Stimulated activated CD8-positive, alpha-beta memory T cell treated with anti-CD3 and anti-CD28 coated beads, Interleukin-15, amount 100 ng/mL, for 1 hour (primary cell): Measurements from ENCODE around the gene PATJ.
"Not testable (repeated sequence)": the region's sequence is repeated elsewhere in the genome, so short reads cannot be mapped to it uniquely, and the experiment has no call there.

Experiments
- DNase-seq: peaks from one replicate; pipeline ENCODE4 v3.0.0-alpha.2; 2020; ENCODE audit warnings: low read depth

Gene PATJ

DNA sequence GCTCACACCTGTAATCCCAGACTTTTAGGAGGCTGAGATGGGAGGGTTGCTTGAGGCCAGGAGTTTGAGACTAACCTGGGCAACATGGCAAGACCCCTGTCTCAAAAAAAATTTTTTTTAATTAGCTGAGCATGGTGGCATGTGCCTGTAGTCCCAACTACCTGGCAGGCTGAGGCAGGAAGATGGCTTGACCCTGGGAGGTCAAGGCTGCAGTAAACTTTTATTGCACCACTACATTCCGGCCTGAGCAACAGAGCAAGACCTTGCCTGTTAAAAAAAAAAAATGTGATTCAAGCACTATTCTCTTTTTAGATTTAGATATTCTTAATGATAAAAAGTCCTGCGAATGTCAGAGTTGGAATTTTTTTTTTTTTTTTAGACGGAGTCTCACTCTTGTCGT, 349.8 kb downstream of the PATJ start:
- DNase-seq = no peak

- no peak for DNase-seq
Measured at GRCh38 chr1:62093261-62093660, 351.0 kb downstream of the PATJ start.

GRCh38 chr1:62097464-62097863, 355.2 kb downstream of the PATJ start:
- no peak for DNase-seq

GRCh38 chr1:62100442-62100841, 358.2 kb downstream of the PATJ start:
- DNase-seq = no peak

- no peak for DNase-seq
Measured at GRCh38 chr1:62103846-62104245, 361.6 kb downstream of the PATJ start.

DNA sequence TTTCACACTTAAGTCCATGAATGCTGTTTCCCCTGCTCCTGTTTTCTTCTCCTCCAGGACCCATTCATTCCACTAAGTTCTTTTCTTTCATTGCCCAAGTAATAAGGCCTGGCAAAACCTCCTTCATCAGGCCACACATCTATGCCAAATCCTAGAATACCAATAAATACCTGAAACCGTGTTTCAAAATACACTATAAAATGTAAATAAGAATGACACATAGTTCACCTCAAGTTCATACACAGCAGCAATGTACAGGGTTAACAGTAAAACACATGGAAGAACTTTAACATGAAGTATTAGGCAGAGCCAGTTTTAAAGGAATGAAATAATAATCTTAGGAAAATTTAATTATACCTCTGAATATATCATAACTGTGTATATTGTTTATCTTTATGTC, 365.6 kb downstream of the PATJ start:
- no peak for DNase-seq

- DNase-seq = no peak
Measured at GRCh38 chr1:62109124-62109523, 366.8 kb downstream of the PATJ start.

- DNase-seq = no peak
Measured at GRCh38 chr1:62110198-62110817, 368.0 kb downstream of the PATJ start.

DNA sequence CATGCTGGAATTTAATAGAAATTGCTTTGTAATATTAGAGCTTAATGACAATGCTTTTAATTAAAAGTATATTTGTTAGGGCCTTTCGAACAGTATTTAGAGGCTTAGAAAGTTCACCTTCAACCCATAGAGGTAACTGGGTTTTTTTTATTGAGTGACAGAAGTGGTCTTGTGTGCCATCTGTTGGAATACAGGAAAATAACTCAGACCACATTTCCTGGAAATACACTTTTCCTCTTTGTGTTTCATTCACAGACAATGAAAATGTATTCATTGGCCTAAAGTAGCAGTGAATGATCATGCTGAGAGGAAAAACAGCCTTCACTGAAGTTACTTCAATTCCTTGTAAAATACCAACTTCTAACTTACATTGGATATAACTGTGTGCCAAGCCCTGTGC, 368.8 kb downstream of the PATJ start:
- no peak for DNase-seq

DNA sequence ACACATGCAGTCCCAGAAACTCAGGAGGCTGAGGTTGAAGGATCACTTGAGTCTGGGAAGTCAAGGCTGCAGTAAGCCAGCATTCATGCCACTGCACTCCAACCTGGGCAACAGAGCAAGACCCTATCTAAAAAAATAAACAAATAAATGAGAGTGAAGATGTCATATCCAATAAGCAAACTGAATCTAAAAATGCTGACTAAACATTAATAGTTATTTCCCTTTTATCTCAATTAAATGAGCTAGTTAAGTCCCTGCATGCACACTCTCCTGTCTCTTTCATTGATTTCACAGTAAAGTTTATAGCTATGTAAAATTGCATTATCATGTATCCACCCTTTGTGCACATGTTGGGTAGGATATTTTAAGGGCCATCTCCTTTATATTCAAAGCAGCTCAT, 371.2 kb downstream of the PATJ start:
- DNase-seq = no peak

DNA sequence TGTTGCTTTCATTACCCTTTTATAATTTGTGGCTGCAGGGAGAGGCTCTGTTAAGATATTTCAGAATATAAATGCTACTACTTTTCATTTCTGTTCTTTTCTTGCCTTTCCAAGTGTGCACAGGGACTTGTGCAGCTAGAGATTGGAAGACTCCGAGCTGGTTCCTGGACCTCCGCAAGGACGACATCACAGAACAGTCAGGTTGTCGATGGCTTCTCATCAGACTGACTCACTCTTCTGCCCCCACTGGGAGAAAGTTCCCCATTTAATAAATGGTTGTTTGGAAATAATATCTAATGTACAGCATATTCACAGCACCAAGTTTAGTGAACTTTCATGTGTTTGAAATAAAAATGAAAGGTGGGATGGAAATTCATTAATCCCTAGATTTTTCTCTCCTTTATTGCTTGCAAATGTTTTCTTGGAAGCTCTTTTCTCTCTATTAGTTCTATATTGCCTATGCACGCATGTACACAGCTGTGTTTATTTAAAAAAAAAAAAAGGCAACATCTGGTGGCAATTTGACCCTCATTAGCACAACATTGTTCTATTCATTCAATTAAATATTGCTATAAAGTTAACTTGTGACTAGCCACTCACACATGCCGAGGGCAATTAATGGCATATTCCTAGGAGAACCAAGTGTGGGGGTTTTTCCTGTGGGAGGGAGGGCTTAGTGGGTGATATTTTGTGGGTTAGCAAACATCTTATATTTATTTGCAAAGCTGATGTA, 374.9 kb downstream of the PATJ start:
- no peak for DNase-seq

GRCh38 chr1:62126579-62127290, 384.5 kb downstream of the PATJ start:
- DNase-seq = no peak

DNA sequence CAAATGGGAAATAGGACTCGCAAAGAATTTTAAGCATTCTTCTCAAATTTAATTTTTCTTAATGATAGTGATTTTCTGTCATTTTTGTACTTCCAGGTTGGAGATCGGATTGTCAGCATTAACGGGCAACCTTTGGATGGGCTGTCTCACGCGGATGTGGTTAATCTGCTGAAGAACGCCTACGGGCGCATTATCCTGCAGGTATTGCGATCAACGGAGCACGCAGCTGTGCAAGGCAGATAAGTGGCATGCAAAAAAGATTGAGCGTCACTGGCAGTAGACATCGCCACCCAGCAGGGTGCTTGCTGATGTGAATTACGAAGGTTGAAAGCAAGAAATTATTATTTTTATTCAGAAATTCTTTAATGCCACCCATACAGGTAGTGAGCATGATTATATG, 386.5 kb downstream of the PATJ start:
- DNase-seq = no peak

DNA sequence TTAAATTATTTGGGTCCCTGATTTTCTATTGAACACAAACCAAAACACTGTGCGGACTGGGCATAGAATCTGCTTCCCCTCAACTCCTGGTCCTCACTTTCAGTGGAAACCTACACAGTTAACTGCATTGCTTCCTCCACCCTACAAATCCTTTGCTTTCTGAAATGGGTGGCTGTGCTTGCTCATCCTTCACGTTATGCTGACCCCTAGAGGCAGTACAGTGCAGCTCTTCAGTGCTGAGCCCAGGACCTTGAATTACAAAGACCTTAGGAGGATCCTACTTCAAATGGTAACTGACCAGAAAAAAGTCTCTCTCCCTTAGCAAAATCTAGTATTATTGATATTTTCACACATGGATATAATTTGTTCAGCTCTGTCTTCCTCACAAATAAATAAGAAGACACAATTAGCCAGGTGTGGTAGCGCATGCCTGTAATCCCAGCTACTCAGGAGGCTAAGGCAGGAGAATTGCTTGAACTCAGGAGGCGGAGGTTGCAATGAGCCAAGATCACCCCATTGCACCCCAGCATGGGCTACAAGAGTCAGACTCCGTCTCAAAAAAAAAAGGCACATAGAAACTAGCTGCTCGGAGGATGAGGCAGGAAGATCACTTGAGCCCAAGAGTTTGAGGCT, 388.9 kb downstream of the PATJ start:
- DNase-seq = no peak

GRCh38 chr1:62138029-62138428, 395.7 kb downstream of the PATJ start:
- DNase-seq = no peak

DNA sequence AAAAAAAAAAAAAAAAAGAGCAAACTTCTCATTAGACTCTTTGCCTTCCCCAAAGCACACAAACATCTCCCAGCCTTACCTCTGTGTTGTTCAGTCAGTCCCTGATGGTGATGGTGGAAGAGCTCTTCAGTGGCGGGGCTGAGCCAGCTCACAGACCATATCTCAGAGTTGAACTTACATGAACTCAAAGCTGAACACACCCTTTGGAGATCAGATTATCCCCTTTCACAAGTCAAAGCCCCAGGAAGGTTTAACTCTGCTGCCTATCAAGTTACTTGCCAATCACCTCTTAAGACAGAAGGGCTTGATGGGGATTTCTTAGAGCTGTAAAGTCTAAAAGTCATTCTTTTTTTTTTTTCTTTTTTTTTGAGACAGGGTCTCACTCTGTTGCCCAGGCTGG, 397.1 kb downstream of the PATJ start:
- DNase-seq = no peak

DNA sequence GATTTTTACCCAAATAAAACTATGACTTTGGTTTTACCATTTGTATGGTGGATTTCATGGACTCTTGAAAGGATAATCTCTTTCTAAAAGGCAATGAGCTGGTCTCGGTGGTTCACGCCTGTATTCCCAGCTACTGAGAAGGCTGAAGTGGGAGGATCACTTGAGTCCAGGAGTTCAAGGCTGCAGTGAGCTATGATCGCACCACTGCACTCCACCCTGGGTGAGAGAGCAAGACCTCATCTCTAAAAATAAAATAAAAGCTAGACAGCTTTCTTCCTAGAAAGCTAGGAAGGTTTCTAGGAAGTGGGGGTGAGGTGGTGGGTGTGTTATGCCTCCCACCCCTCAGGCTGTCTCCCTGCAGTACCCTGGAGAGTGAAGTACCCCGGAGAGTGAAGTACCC, 398.4 kb downstream of the PATJ start:
- DNase-seq = no peak

DNA sequence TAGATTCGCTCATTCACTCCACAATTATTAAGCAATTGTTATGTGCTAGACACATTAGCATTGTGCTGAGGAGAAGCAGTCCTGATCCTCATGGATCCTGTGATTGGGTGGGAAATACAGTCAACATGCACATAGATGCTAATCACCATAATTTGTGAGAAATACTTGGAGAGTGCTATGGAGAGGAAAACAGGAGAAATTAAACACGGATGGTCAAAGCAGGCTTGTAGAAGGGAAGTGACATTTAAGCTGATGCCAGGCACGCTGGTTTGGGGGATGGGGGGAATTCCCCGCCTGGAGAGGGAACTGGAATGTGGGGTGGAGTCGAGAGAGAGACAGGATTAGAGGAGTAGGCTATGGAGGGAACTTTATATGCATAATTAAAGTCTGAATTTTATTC, 400.2 kb downstream of the PATJ start:
- no peak for DNase-seq

- DNase-seq = no peak
Measured at GRCh38 chr1:62144238-62144831, 402.1 kb downstream of the PATJ start.

DNA sequence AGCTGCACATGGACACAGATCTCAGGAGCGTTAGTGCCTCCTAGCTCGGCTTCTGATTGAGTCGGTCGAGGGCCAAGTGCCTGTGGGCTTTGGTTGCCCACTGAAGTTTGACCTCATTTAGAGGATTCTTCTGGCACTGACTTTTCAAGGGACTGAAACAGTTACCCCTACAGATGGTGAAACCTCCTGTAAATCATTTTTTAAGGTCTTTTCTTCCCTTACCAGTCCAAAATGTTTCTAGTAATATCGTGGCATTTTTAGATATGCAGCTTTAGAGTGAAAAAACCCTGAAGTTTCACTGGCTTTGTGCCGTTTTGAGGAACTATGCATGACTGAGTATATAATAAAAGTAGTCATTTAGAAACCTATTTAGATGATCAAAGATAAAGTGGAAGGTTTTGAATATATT, 417.7 kb downstream of the PATJ start:
- DNase-seq = no peak

- DNase-seq = no peak
Measured at GRCh38 chr1:62161711-62162110, 419.4 kb downstream of the PATJ start.

DNA sequence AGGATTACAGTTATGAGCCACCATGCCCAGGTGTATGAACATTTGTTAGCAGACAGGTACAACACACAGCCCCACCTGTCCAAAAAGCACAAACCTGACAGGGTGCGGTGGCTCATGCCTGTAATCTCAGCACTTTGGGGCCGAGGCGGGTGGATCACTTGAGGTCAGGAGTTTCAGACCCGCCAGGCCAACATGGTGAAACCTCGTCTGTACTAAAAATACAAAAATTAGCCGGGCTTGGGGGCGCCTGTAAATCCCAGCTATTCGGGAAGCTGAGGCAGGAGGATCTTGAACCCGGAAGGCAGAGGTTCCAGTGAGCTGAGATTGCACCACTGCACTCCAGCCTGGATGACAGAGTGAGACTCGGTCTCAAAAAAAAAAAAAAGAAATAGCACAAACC, 428.1 kb downstream of the PATJ start:
- DNase-seq = not testable (repeated sequence)
